HG03064 (cell line): ENCODE data around the gene HBM.
"Not testable (repeated sequence)": the region's sequence is repeated elsewhere in the genome, so short reads cannot be mapped to it uniquely, and the experiment has no call there.

ENCODE experiments used
- ATAC-seq: cut with Tn5 transposase; IDR thresholded peaks from one replicate; pipeline ENCODE4 v1.9.1; 2021; ENCODE audit warnings: low read depth; ENCODE audit not compliant: unreplicated experiment

The HBM gene

GRCh38 chr16:144797-145252 is 21.0 kb upstream of the HBM start:
- ATAC-seq, result no peak

GRCh38 chr16:146646-147045 is 19.1 kb upstream of the HBM start:
- ATAC-seq, result no peak

- ATAC-seq, result no peak
These were observed 16.6 kb upstream of the HBM start for GRCh38 chr16:149024-149660.

- ATAC-seq, result no peak
These were observed 13.3 kb upstream of the HBM start, which contains the start of gene HBZ for GRCh38 chr16:152141-153128. Gene HBZ, plus strand, starts transcription at chr16:152644. Its CDS starts 266 bp downstream, at chr16:152910.

- not testable (repeated sequence) for ATAC-seq
These were observed 12.7 kb upstream of the HBM start for GRCh38 chr16:153129-153521.

GRCh38 chr16:153550-154216 is 12.1 kb upstream of the HBM start:
- ATAC-seq, result not testable (repeated sequence)

- ATAC-seq, result no peak
These were observed 11.4 kb upstream of the HBM start for GRCh38 chr16:154217-155030.

GRCh38 chr16:155031-155398 is 10.8 kb upstream of the HBM start:
- no peak for ATAC-seq

- ATAC-seq, result no peak
These were observed 6.5 kb upstream of the HBM start for GRCh38 chr16:159136-159849.

- ATAC-seq, result not testable (repeated sequence)
These were observed 5.5 kb upstream of the HBM start for GRCh38 chr16:160242-160641.

GRCh38 chr16:160691-161190 is 5.0 kb upstream of the HBM start:
- no peak for ATAC-seq

GRCh38 chr16:162271-162991 is 3.3 kb upstream of the HBM start:
- ATAC-seq, result no peak

- not testable (repeated sequence) for ATAC-seq
These were observed 2.6 kb upstream of the HBM start for GRCh38 chr16:163139-163538.

- ATAC-seq, result not testable (repeated sequence)
These were observed 2.1 kb upstream of the HBM start for GRCh38 chr16:163696-164095.

GRCh38 chr16:164134-164823 is 1.5 kb upstream of the HBM start:
- ATAC-seq, result not testable (repeated sequence)

- ATAC-seq, result no peak
These were observed 795 bp upstream of the HBM start for GRCh38 chr16:164827-165538.

- no peak for ATAC-seq
These were observed 770 bp downstream of the HBM start for GRCh38 chr16:166375-167121.
